ENCODE measurements around the gene ZNF474. TPM values are rescaled to one million over a fixed set of nuclear protein-coding genes. Genes with fewer than 3 reads are reported as not detected.

Gene ZNF474
- total RNA-seq, 4 donors from 2014 or later, result 0.16 TPM; not detected in 3

DNA sequence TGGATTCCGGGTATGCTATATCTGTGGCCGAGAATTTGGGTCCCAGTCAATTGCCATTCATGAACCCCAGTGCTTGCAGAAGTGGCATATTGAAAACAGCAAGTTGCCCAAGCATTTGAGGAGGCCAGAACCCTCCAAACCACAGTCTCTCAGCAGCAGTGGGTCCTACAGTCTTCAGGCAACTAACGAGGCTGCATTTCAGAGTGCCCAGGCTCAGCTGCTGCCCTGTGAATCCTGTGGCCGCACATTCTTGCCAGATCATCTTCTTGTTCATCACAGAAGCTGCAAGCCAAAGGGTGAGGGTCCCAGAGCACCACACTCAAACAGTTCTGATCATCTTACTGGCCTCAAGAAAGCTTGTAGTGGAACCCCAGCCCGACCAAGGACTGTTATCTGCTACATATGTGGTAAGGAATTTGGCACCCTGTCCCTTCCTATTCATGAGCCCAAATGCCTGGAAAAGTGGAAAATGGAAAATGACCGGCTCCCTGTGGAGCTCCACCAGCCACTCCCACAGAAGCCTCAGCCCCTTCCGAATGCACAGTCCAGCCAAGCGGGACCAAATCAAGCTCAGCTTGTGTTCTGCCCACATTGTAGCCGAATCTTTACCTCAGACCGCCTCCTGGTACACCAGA lies 23.0 kb downstream of the ZNF474 start:
- in situ Hi-C loops (cut with MboI; ENCODE audit: low sequenced_read_pairs in 4 of 4), result no loop called here
- intact Hi-C loops (cut with DNase I; ENCODE audit: low total_unique reads), result loop anchor here (10.0 kb wide), 1 partner anchor 58 kb away; no protein-coding TSS in a partner anchor
- Histone ChIP-seq H3K9me3 (no peaks in the 10 kb centered on the region), H3K36me3 (no peaks in the 10 kb centered on the region), H3K4me1 (peaks cover 0 to 3% of the 10 kb centered on the region in 2 donors), H3K27me3 (no peaks in the 10 kb centered on the region), H3K4me3 (no peak overlapping the region), H3K27ac (no peak overlapping the region)
- ATAC-seq (no peak), DNase-seq (no peak)
- TF ChIP-seq, protein P1, sequence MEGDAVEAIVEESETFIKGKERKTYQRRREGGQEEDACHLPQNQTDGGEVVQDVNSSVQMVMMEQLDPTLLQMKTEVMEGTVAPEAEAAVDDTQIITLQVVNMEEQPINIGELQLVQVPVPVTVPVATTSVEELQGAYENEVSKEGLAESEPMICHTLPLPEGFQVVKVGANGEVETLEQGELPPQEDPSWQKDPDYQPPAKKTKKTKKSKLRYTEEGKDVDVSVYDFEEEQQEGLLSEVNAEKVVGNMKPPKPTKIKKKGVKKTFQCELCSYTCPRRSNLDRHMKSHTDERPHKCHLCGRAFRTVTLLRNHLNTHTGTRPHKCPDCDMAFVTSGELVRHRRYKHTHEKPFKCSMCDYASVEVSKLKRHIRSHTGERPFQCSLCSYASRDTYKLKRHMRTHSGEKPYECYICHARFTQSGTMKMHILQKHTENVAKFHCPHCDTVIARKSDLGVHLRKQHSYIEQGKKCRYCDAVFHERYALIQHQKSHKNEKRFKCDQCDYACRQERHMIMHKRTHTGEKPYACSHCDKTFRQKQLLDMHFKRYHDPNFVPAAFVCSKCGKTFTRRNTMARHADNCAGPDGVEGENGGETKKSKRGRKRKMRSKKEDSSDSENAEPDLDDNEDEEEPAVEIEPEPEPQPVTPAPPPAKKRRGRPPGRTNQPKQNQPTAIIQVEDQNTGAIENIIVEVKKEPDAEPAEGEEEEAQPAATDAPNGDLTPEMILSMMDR (IDR thresholded peaks at IDR 0.05 in 4 of 5, conservative IDR thresholded peaks at IDR 0.05 in 1 of 5), result no peak
- no peak for TF ChIP-seq POLR2A (IDR thresholded peaks at IDR 0.05)

DNA sequence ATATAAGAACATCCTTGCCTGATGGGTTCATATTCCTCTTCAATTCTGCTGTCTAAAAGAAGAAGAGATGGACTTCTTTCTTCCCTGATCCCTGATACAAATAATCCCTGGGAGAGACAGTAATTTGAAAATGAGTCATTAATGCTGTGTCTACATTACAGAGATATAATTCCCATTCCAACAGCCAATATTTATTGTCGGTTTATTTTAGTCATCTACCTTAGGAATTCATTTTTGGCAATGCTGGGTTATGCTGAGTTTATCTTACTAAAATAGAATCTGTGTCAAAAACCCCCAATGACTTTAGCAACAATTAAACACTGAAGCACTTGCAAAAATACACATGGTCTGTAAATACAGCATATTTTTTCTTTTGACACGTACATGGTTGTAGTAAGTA lies 23.9 kb downstream of the ZNF474 start:
- TF ChIP-seq, protein P1 (IDR thresholded peaks at IDR 0.05 in 4 of 5, conservative IDR thresholded peaks at IDR 0.05 in 1 of 5), result no peak
- TF ChIP-seq POLR2A (IDR thresholded peaks at IDR 0.05), result no peak
- H3K27me3 ChIP-seq, result no peaks in the 10 kb centered on the region
- no peaks in the 10 kb centered on the region for H3K36me3 ChIP-seq
- peaks cover 0 to 3% of the 10 kb centered on the region in 2 donors for H3K4me1 ChIP-seq
- in situ Hi-C loops (cut with MboI; ENCODE audit: low sequenced_read_pairs in 4 of 4), result no loop called here
- ATAC-seq (no peak), DNase-seq (no peak)
- H3K27ac ChIP-seq, result no peak overlapping the region
- H3K4me3 ChIP-seq, result no peak overlapping the region
- H3K9me3 ChIP-seq, result no peaks in the 10 kb centered on the region
- intact Hi-C loops (cut with DNase I; ENCODE audit: low total_unique reads), result loop anchor here (10.0 kb wide), 1 partner anchor 58 kb away; no protein-coding TSS in a partner anchor

DNA sequence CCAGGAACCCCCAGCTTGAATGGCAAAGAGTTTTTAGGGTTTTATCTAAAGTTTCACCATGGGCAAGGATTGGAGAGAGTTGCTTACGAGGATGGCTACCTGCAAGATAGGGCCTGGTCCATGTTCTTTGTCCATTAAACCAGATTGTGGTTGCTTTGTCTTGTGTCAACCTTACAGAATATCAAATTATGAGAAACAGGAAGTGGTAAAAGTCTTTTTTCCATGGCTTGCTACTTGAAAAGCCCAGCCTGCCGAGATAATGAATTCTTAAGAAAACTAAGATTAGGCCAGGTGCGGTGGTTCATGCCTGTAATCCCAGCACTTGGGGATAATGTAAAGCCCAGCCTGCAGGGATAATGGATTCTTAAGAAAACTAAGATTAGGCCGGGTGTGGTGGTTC lies 24.4 kb downstream of the ZNF474 start:
- peaks cover 0 to 3% of the 10 kb centered on the region in 2 donors for H3K4me1 ChIP-seq
- H3K27me3 ChIP-seq, result no peaks in the 10 kb centered on the region
- no peak for ATAC-seq
- H3K27ac ChIP-seq, result no peak overlapping the region
- H3K36me3 ChIP-seq, result no peaks in the 10 kb centered on the region
- intact Hi-C loops (cut with DNase I; ENCODE audit: low total_unique reads) (loop anchor here (10.0 kb wide), 1 partner anchor 59 kb away; no protein-coding TSS in a partner anchor), in situ Hi-C loops (cut with MboI; ENCODE audit: low sequenced_read_pairs in 4 of 4) (no loop called here)
- no peaks in the 10 kb centered on the region for H3K9me3 ChIP-seq
- H3K4me3 ChIP-seq, result no peak overlapping the region
- no peak for DNase-seq
- no peak for TF ChIP-seq POLR2A (IDR thresholded peaks at IDR 0.05)
- TF ChIP-seq, protein P1 (IDR thresholded peaks at IDR 0.05 in 4 of 5, conservative IDR thresholded peaks at IDR 0.05 in 1 of 5), result no peak

DNA sequence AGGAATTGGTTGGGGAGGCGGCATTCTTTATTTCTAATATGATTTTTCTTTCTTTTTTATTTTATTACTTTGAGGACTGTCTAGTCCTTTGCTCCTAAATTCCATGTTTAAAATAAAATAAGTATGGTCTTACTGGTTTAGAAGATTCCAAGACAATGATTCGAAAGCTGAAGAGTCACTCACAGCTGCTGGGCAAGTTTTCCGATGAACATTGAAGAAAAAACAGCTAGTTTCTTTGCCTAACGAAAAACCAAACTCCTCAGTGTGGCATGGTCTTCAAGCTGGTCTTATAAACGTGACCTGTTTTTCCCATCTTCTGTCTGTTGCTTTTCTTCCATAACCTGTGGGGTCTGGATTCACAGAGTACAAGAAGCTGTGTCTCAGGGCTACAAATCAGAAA lies 25.1 kb downstream of the ZNF474 start:
- Histone ChIP-seq H3K27me3 (no peaks in the 10 kb centered on the region), H3K4me1 (peaks cover 0 to 3% of the 10 kb centered on the region in 2 donors), H3K9me3 (no peaks in the 10 kb centered on the region), H3K36me3 (no peaks in the 10 kb centered on the region), H3K27ac (peak overlapping the region in 1 of 4 donors; percentile 52), H3K4me3 (no peak overlapping the region)
- intact Hi-C loops (cut with DNase I; ENCODE audit: low total_unique reads) (loop anchor here (10.0 kb wide), 1 partner anchor 60 kb away; no protein-coding TSS in a partner anchor), in situ Hi-C loops (cut with MboI; ENCODE audit: low sequenced_read_pairs in 4 of 4) (no loop called here)
- ATAC-seq (no peak), DNase-seq (no peak)
- TF ChIP-seq POLR2A (IDR thresholded peaks at IDR 0.05), result no peak
- TF ChIP-seq, protein P1 (IDR thresholded peaks at IDR 0.05 in 4 of 5, conservative IDR thresholded peaks at IDR 0.05 in 1 of 5), result no peak
